Left ventricle myocardium inferior (tissue), 1 donor: ENCODE data around the gene MTCL1. TPM values are rescaled to one million over a fixed set of nuclear protein-coding genes. Genes with fewer than 3 reads are reported as not detected.

ENCODE experiments used
- DNase-seq: peaks from one replicate; pipeline ENCODE4 v3.0.0-alpha.2; 2020
- H3K27ac ChIP-seq: fragments of 200-600 bp; replicated peaks from 2 replicates; pipeline ENCODE4 v1.8.0; 2021
- H3K27me3 ChIP-seq: fragments of 200-600 bp; 2 replicates; pipeline ENCODE4 v1.8.0; 2021; ENCODE audit warnings: low read depth
- H3K36me3 ChIP-seq: fragments of 200-600 bp; 2 replicates; pipeline ENCODE4 v1.8.0; 2021
- H3K4me1 ChIP-seq: fragments of 200-600 bp; 2 replicates; pipeline ENCODE4 v1.8.0; 2021
- H3K4me3 ChIP-seq: fragments of 200-600 bp; 2 replicates; pipeline ENCODE4 v1.8.0; 2021; ENCODE audit warnings: mild to moderate bottlenecking, moderate library complexity
- H3K9me3 ChIP-seq: fragments of 200-600 bp; replicated peaks from 2 replicates; pipeline ENCODE4 v1.8.0; 2021
- CTCF ChIP-seq: fragments of 200-600 bp; IDR thresholded peaks from 2 replicates; pipeline ENCODE4 v1.8.0; 2021; ENCODE audit warnings: antibody characterized with exemption, mild to moderate bottlenecking, borderline replicate concordance
- intact Hi-C: fragments of 100-400 bp; cut with micrococcal nuclease; formaldehyde crosslinking; loops from one replicate; pipeline ENCODE4 v1.11.0; 2022
- total RNA-seq: library from RNA; stranded (reverse); fragmentation: NEBNext Ultra II Directional; extraction: Animal tissue kit (Norgen Biotek cat#: 25700); gene quantifications from one replicate; pipeline ENCODE4 v1.2.1, GENCODE V29; 2021
- donor health status: DM: no; HTN: yes; CAD: no; lungs with severe emphysema.

MTCL1 gene
- total RNA-seq, 1 donor from 2014 or later: 9.1 TPM

GRCh38 chr18:8835521-8835953, 130.2 kb downstream of the MTCL1 start:
- intact Hi-C loops: no loop called here
- DNase-seq: no peak

GRCh38 chr18:8839281-8839680, 133.9 kb downstream of the MTCL1 start:
- intact Hi-C loops: no loop called here

More at GRCh38 chr18:8835521-8835953, 130.2 kb downstream of the MTCL1 start:
- H3K27ac ChIP-seq: no peak overlapping the region
- H3K9me3 ChIP-seq: peaks cover 22% of the 10 kb centered on the region
- H3K36me3 ChIP-seq: no peaks in the 10 kb centered on the region
- H3K27me3 ChIP-seq: no peaks in the 10 kb centered on the region
- peaks cover 6% of the 10 kb centered on the region for H3K4me1 ChIP-seq
- no peak for TF ChIP-seq CTCF
- no peak overlapping the region for H3K4me3 ChIP-seq

GRCh38 chr18:8841781-8842485, 136.6 kb downstream of the MTCL1 start:
- intact Hi-C loops: no loop called here

More at GRCh38 chr18:8839281-8839680, 133.9 kb downstream of the MTCL1 start:
- Histone ChIP-seq H3K36me3 (no peaks in the 10 kb centered on the region), H3K27me3 (no peaks in the 10 kb centered on the region), H3K27ac (no peak overlapping the region), H3K9me3 (peaks cover 22% of the 10 kb centered on the region), H3K4me1 (peaks cover 9% of the 10 kb centered on the region), H3K4me3 (no peak overlapping the region)
- DNase-seq: peak; percentile 33
- TF ChIP-seq CTCF: no peak

GRCh38 chr18:8842506-8842905, 137.2 kb downstream of the MTCL1 start:
- Histone ChIP-seq H3K36me3 (no peaks in the 10 kb centered on the region), H3K4me3 (no peak overlapping the region), H3K27ac (no peak overlapping the region), H3K9me3 (peaks cover 7% of the 10 kb centered on the region), H3K27me3 (no peaks in the 10 kb centered on the region), H3K4me1 (peaks cover 20% of the 10 kb centered on the region)
- intact Hi-C loops: no loop called here
- no peak for DNase-seq
- no peak for TF ChIP-seq CTCF

More at GRCh38 chr18:8841781-8842485, 136.6 kb downstream of the MTCL1 start:
- Histone ChIP-seq H3K4me1 (peaks cover 14% of the 10 kb centered on the region), H3K9me3 (peaks cover 13% of the 10 kb centered on the region), H3K27me3 (no peaks in the 10 kb centered on the region), H3K36me3 (no peaks in the 10 kb centered on the region), H3K4me3 (no peak overlapping the region), H3K27ac (no peak overlapping the region)
- no peak for TF ChIP-seq CTCF
- no peak for DNase-seq

- no peak for TF ChIP-seq CTCF
- intact Hi-C loops: no loop called here
- Histone ChIP-seq H3K27ac (no peak overlapping the region), H3K9me3 (peaks cover 2% of the 10 kb centered on the region), H3K4me1 (peaks cover 25% of the 10 kb centered on the region), H3K27me3 (no peaks in the 10 kb centered on the region), H3K4me3 (no peak overlapping the region), H3K36me3 (no peaks in the 10 kb centered on the region)
- DNase-seq: no peak
These were observed 137.6 kb downstream of the MTCL1 start for GRCh38 chr18:8843005-8843404.
